Loucy (cell line): Measurements from ENCODE around the gene CDC42EP3.

ENCODE experiments used
- H2AFZ ChIP-seq: fragments of 200-600 bp; sonication (generic); 2 replicates; pipeline ENCODE4 v1.6.0; 2016; ENCODE audit warnings: antibody characterized with exemption, mild to moderate bottlenecking, low read length, moderate library complexity
- H3F3A ChIP-seq: fragments of 200-600 bp; 2 replicates; pipeline ENCODE4 v1.6.0; 2016; ENCODE audit warnings: antibody characterized with exemption, low read depth, mild to moderate bottlenecking
- H3K27me3 ChIP-seq: fragments of 200-600 bp; sonication (generic); 2 replicates; pipeline ENCODE4 v1.6.1; 2014; ENCODE audit warnings: low read length, mild to moderate bottlenecking; ENCODE audit not compliant: insufficient read depth, poor library complexity, severe bottlenecking
- H3K36me3 ChIP-seq: fragments of 200-600 bp; sonication (generic); 2 replicates; pipeline ENCODE4 v1.6.1; 2016; ENCODE audit warnings: low read length; ENCODE audit not compliant: insufficient read depth
- H3K4me1 ChIP-seq: fragments of 200-600 bp; sonication (generic); 2 replicates; pipeline ENCODE4 v1.5.1; 2014; ENCODE audit warnings: low read length, mild to moderate bottlenecking; ENCODE audit not compliant: insufficient read depth, poor library complexity, severe bottlenecking
- H3K4me2 ChIP-seq: fragments of 200-600 bp; sonication (generic); 2 replicates; pipeline ENCODE4 v1.6.0; 2014; ENCODE audit warnings: antibody characterized with exemption, low read length, low read depth, mild to moderate bottlenecking; ENCODE audit not compliant: poor library complexity, severe bottlenecking
- H3K4me3 ChIP-seq: fragments of 200-600 bp; sonication (generic); 2 replicates; pipeline ENCODE4 v1.5.1; 2014; ENCODE audit warnings: low read length, mild to moderate bottlenecking, mixed read lengths; ENCODE audit not compliant: poor library complexity, severe bottlenecking
- H3K79me2 ChIP-seq: fragments of 200-600 bp; sonication (generic); 2 replicates; pipeline ENCODE4 v1.6.1; 2014; ENCODE audit warnings: low read length; ENCODE audit not compliant: insufficient read depth
- H3K9ac ChIP-seq: fragments of 200-600 bp; sonication (generic); 2 replicates; pipeline ENCODE4 v1.6.0; 2014; ENCODE audit warnings: mild to moderate bottlenecking, low read depth, low read length, moderate library complexity; ENCODE audit not compliant: poor library complexity, severe bottlenecking
- H3K9me2 ChIP-seq: fragments of 200-600 bp; sonication (generic); replicated peaks from 2 replicates; pipeline ENCODE4 v1.6.1; 2016; ENCODE audit warnings: low read depth, low read length, mixed read lengths
- H3K9me3 ChIP-seq: fragments of 200-600 bp; sonication (generic); 2 replicates; pipeline ENCODE4 v1.6.1; 2014; ENCODE audit warnings: mild to moderate bottlenecking, antibody characterized with exemption, low read length, low read depth; ENCODE audit not compliant: insufficient read depth
- H4K20me1 ChIP-seq: fragments of 200-600 bp; sonication (generic); 2 replicates; pipeline ENCODE4 v1.6.0; 2014; ENCODE audit warnings: antibody characterized with exemption, low read length, mild to moderate bottlenecking; ENCODE audit not compliant: insufficient read depth, poor library complexity, severe bottlenecking
- EZH2phosphoT487 ChIP-seq: fragments of 200-600 bp; IDR thresholded peaks from 2 replicates; pipeline ENCODE4 v1.6.1; 2018; ENCODE audit warnings: antibody characterized with exemption, mild to moderate bottlenecking, moderate library complexity, borderline replicate concordance
- TF ChIP-seq, protein P1 (sequence below): fragments of 200-600 bp; sonication (generic); conservative IDR thresholded peaks from 2 replicates; pipeline ENCODE4 v1.5.1; 2014; ENCODE audit warnings: mild to moderate bottlenecking, antibody characterized with exemption, low read length

Gene CDC42EP3

DNA sequence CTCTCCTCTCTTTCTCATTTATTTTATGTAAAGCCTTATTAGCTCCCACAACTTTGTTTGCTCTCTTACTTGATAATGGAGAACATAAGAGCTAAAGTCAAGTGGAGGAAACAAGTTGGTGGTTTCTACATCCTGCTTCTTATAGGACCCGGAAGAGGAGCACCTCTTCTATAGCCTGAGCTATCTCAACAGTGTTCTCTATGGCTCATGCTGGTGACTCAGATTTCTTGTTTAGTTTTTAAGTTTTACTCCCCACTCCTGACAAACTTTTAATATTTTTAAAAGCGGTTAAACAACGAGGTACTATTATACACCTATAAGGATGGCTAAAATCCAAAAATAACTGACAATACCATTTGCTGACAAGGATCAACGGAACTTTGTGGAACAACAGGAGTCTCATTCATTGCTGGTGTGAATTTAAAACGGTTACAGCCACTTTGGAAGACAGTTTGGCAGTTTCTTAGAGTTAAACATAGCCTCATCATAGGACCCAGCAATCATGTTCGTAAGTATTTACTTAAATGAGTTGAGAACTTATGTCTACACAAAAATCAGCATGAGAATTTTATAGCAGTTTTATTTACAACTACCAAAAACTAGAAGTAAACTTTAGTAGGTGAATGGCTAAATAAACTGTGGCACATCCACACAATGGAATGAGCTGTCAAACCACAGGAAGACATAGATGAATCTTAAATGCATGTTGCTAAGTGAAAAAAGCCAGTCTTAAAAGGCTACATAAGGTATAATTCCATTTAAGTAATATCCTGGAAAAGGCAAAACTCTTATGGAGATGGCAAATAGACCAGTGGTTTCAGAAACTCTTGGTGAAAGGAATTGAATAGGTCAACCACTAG lies 12.7 kb upstream of the CDC42EP3 start:
- H2AFZ ChIP-seq = peak overlapping the region; percentile 26; the same call in 1 of the 2 replicates
- peak overlapping the region; percentile 43 for H3K4me3 ChIP-seq

DNA sequence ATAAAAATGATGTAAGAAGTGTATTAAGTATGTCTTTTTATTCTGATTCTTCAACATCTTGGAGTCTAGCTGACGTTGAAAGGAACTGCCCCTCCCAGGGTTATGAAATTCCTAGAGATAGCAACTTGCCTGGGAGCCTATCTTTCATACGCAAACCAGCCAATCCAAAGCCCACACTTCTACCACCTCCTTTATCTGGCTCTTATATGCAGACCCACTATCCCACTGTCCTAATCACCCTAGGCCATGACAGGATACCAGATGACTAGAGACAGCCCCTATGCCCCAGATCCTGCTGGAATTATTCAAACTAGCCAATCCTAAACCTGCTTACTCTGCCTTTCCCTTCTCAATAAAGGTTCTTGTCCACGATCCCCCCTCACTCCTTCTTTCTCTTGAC lies 11.8 kb upstream of the CDC42EP3 start:
- TF ChIP-seq, protein P1, sequence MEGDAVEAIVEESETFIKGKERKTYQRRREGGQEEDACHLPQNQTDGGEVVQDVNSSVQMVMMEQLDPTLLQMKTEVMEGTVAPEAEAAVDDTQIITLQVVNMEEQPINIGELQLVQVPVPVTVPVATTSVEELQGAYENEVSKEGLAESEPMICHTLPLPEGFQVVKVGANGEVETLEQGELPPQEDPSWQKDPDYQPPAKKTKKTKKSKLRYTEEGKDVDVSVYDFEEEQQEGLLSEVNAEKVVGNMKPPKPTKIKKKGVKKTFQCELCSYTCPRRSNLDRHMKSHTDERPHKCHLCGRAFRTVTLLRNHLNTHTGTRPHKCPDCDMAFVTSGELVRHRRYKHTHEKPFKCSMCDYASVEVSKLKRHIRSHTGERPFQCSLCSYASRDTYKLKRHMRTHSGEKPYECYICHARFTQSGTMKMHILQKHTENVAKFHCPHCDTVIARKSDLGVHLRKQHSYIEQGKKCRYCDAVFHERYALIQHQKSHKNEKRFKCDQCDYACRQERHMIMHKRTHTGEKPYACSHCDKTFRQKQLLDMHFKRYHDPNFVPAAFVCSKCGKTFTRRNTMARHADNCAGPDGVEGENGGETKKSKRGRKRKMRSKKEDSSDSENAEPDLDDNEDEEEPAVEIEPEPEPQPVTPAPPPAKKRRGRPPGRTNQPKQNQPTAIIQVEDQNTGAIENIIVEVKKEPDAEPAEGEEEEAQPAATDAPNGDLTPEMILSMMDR = no peak
- TF ChIP-seq EZH2phosphoT487 = no peak
- peak overlapping the region; percentile 43 for H3K4me3 ChIP-seq
- H3K4me2 ChIP-seq = peak overlapping the region; percentile 65
- peaks cover 38% of the 10 kb centered on the region for H3K4me1 ChIP-seq
- no peaks in the 10 kb centered on the region for H3K79me2 ChIP-seq
- no peaks in the 10 kb centered on the region for H3K27me3 ChIP-seq
- H2AFZ ChIP-seq = peak overlapping the region; percentile 26; the same call in 1 of the 2 replicates
- no peaks in the 10 kb centered on the region for H3K9me2 ChIP-seq
- H3K9ac ChIP-seq = peak overlapping the region; percentile 50
- H3K36me3 ChIP-seq = no peaks in the 10 kb centered on the region
- H3K9me3 ChIP-seq = no peaks in the 10 kb centered on the region
- H4K20me1 ChIP-seq = no peaks in the 10 kb centered on the region
- no peaks in the 10 kb centered on the region for H3F3A ChIP-seq

More for the DNA sequence above, 12.7 kb upstream of the CDC42EP3 start:
- Histone ChIP-seq H3F3A (no peaks in the 10 kb centered on the region), H3K36me3 (no peaks in the 10 kb centered on the region), H3K9ac (peak overlapping the region; percentile 50), H3K4me1 (peaks cover 40% of the 10 kb centered on the region), H3K9me3 (no peaks in the 10 kb centered on the region), H3K79me2 (no peaks in the 10 kb centered on the region), H3K27me3 (no peaks in the 10 kb centered on the region), H3K9me2 (no peaks in the 10 kb centered on the region), H4K20me1 (no peaks in the 10 kb centered on the region), H3K4me2 (peak overlapping the region; percentile 65)
- TF ChIP-seq, protein P1 = no peak
- no peak for TF ChIP-seq EZH2phosphoT487

DNA sequence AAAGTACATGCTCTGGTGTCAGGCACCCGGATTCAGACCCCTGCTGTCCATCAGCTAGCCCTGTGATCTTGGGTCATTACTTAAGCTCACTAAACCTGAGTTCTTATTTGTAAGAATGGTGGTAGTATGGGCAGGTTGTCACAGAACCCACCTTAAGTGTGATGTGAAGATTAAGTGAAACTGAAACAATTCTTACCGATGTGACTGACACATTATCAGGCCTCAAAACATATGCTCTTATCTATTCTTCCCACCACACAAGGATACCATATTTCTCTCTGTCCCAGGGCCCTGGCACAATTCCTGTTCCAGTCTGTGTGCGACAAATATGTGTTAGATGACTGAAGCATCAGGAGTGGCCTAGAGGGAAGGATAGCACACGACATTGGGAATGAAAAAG lies 11.0 kb upstream of the CDC42EP3 start:
- Histone ChIP-seq H3K9ac (no peak overlapping the region), H3K4me3 (no peak overlapping the region), H3K4me1 (peaks cover 37% of the 10 kb centered on the region), H3K4me2 (no peak overlapping the region), H3K27me3 (no peaks in the 10 kb centered on the region), H3F3A (no peaks in the 10 kb centered on the region), H3K79me2 (no peaks in the 10 kb centered on the region), H4K20me1 (no peaks in the 10 kb centered on the region), H3K9me3 (no peaks in the 10 kb centered on the region), H2AFZ (no peak overlapping the region), H3K9me2 (no peaks in the 10 kb centered on the region), H3K36me3 (no peaks in the 10 kb centered on the region)
- TF ChIP-seq, protein P1 = no peak
- TF ChIP-seq EZH2phosphoT487 = no peak
